Lower leg skin (tissue), 4 donors: ENCODE results near the gene CDKAL1. TPM values are rescaled to one million over a fixed set of nuclear protein-coding genes. Genes with fewer than 3 reads are reported as not detected.
"Not testable (repeated sequence)": the region's sequence is repeated elsewhere in the genome, so short reads cannot be mapped to it uniquely, and the experiment has no call there.

Experiments
- DNase-seq, 2 donors: peaks; one replicate each; pipeline ENCODE4 v3.0.0-alpha.2; 2019; ENCODE audit warnings: low spot score in 2 of 2
- H3K4me3 ChIP-seq: fragments of 200-600 bp; sonication (generic); 2 replicates; pipeline ENCODE4 v1.5.1; 2017; ENCODE audit warnings: mild to moderate bottlenecking, low read depth; ENCODE audit not compliant: poor library complexity, severe bottlenecking
- CTCF ChIP-seq, 3 donors: fragments of 450-650 bp; IDR thresholded peaks; one replicate each; pipeline ENCODE4 v1.5.1; 2016; ENCODE audit warnings: antibody characterized with exemption in 3 of 3, mild to moderate bottlenecking in 3 of 3, moderate library complexity in 2 of 3
- POLR2A ChIP-seq, 2 donors: fragments of 450-650 bp; IDR thresholded peaks; one replicate each; pipeline ENCODE4 v1.6.1; 2016 to 2017; ENCODE audit warnings: antibody characterized with exemption in 2 of 2, mild to moderate bottlenecking in 1 of 2, moderate library complexity in 1 of 2
- WGBS, 2 donors: methylation state at CpG; one replicate each; pipeline ENCODE4 v1.1.5; 2018; 5-methylcytosine and 5-hydroxymethylcytosine counted together
- intact Hi-C: fragments of 100-400 bp; cut with DNase I; formaldehyde crosslinking; loops from one replicate; pipeline ENCODE4 v1.15.0; 2023; ENCODE audit warnings: low total_unique reads
- total RNA-seq, 4 donors: library from RNA; depleted of rRNA; stranded (reverse); fragments of >200 nt; gene quantifications; one replicate each; pipeline ENCODE4 v1.1.0, GENCODE V29; 2016

CDKAL1 gene
- total RNA-seq, 4 donors from 2014 or later, result 10.3 to 18.0 (median 11.6) TPM

- intact Hi-C loops, result no loop called here
- TF ChIP-seq POLR2A (IDR thresholded peaks at IDR 0.05) (no peak), CTCF (IDR thresholded peaks at IDR 0.05) (no peak)
- H3K4me3 ChIP-seq, result no peak overlapping the region
- no peak for DNase-seq
Measured at GRCh38 chr6:20604159-20604558, 69.9 kb downstream of the CDKAL1 start.

GRCh38 chr6:20605061-20605460 is 70.8 kb downstream of the CDKAL1 start:
- intact Hi-C loops, result no loop called here
- H3K4me3 ChIP-seq, result no peak overlapping the region
- 63 to 65% methylated on average over 1 of the region's 1 CpG for WGBS, 2 donors
- TF ChIP-seq POLR2A (IDR thresholded peaks at IDR 0.05) (no peak), CTCF (IDR thresholded peaks at IDR 0.05) (no peak)
- DNase-seq, result no peak

- no peak overlapping the region for H3K4me3 ChIP-seq
- no peak for TF ChIP-seq CTCF (IDR thresholded peaks at IDR 0.05)
- no peak for TF ChIP-seq POLR2A (IDR thresholded peaks at IDR 0.05)
- intact Hi-C loops, result no loop called here
- DNase-seq, result no peak
- 80 to 87% methylated on average over 3 of the region's 3 CpGs for WGBS, 2 donors
Measured at GRCh38 chr6:20605581-20605980, 71.3 kb downstream of the CDKAL1 start.

- WGBS, 2 donors, result 92 to 97% methylated on average over 1 of the region's 1 CpG
- intact Hi-C loops, result no loop called here
- no peak for TF ChIP-seq CTCF (IDR thresholded peaks at IDR 0.05)
- no peak for TF ChIP-seq POLR2A (IDR thresholded peaks at IDR 0.05)
Measured at GRCh38 chr6:20606831-20607230, 72.6 kb downstream of the CDKAL1 start.

GRCh38 chr6:20608356-20608755 is 74.1 kb downstream of the CDKAL1 start:
- DNase-seq, result no peak
- TF ChIP-seq CTCF (IDR thresholded peaks at IDR 0.05) (no peak), POLR2A (IDR thresholded peaks at IDR 0.05) (no peak)
- no peak overlapping the region for H3K4me3 ChIP-seq
- 70 to 71% methylated on average over 4 of the region's 4 CpGs for WGBS, 2 donors
- intact Hi-C loops, result no loop called here

More at GRCh38 chr6:20606831-20607230, 72.6 kb downstream of the CDKAL1 start:
- no peak for DNase-seq
- no peak overlapping the region for H3K4me3 ChIP-seq

- TF ChIP-seq CTCF (IDR thresholded peaks at IDR 0.05) (no peak), POLR2A (IDR thresholded peaks at IDR 0.05) (no peak)
- H3K4me3 ChIP-seq, result no peak overlapping the region
- WGBS, 2 donors, result 93 to 96% methylated on average over 2 of the region's 2 CpGs
- intact Hi-C loops, result no loop called here
- no peak for DNase-seq
Measured at GRCh38 chr6:20608905-20609304, 74.6 kb downstream of the CDKAL1 start.

- DNase-seq, intact Hi-C loops, H3K4me3 ChIP-seq: not testable (repeated sequence)
- WGBS, 2 donors, result 97 to 98% methylated on average over 2 of the region's 2 CpGs
Measured at GRCh38 chr6:20609924-20610323, 75.7 kb downstream of the CDKAL1 start.
